Ishikawa (cell line): ENCODE measurements around the gene HK1.

Experiments used
- CEBPB ChIP-seq: IDR thresholded peaks from 2 replicates; pipeline ENCODE4 v1.6.1; 2012
- CREB1 ChIP-seq: IDR thresholded peaks from 2 replicates; pipeline ENCODE4 v1.6.1; 2012; ENCODE audit warnings: low read depth
- EGR1 ChIP-seq: IDR thresholded peaks from 2 replicates; pipeline ENCODE4 v1.6.1; 2012
- EP300 ChIP-seq: IDR thresholded peaks from 2 replicates; pipeline ENCODE4 v1.6.1; 2012; ENCODE audit warnings: borderline replicate concordance
- FOXM1 ChIP-seq: IDR thresholded peaks from 2 replicates; pipeline ENCODE4 v1.6.1; 2012; ENCODE audit warnings: low read depth, borderline replicate concordance
- NFIC ChIP-seq: IDR thresholded peaks from 2 replicates; pipeline ENCODE4 v1.6.1; 2012
- RAD21 ChIP-seq: IDR thresholded peaks from 2 replicates; pipeline ENCODE4 v1.6.1; 2012; ENCODE audit warnings: low read depth
- TAF1 ChIP-seq: IDR thresholded peaks from 2 replicates; pipeline ENCODE4 v1.6.1; 2012; ENCODE audit warnings: low read depth, mild to moderate bottlenecking
- TCF12 ChIP-seq: IDR thresholded peaks from 2 replicates; pipeline ENCODE4 v1.6.1; 2012; ENCODE audit warnings: low read depth
- TEAD4 ChIP-seq: IDR thresholded peaks from 2 replicates; pipeline ENCODE4 v1.6.1; 2012
- YY1 ChIP-seq: IDR thresholded peaks from 2 replicates; pipeline ENCODE4 v1.6.1; 2012; ENCODE audit warnings: low read depth
- ZBTB7A ChIP-seq: IDR thresholded peaks from 2 replicates; pipeline ENCODE4 v1.6.1; 2012; ENCODE audit warnings: low read depth
- TF ChIP-seq, protein P1 (sequence below): IDR thresholded peaks from 2 replicates; pipeline ENCODE4 v1.6.1; 2012
- TF ChIP-seq, protein P2 (sequence below): IDR thresholded peaks from 2 replicates; pipeline ENCODE4 v1.6.1; 2012; ENCODE audit warnings: low read depth, mild to moderate bottlenecking
- TF ChIP-seq, protein P3 (sequence below): IDR thresholded peaks from 2 replicates; pipeline ENCODE4 v1.6.1; 2012

HK1 gene

GRCh38 chr10:69268761-69269416 lies 9.4 kb upstream of the HK1 start:
- TF ChIP-seq, protein P1, sequence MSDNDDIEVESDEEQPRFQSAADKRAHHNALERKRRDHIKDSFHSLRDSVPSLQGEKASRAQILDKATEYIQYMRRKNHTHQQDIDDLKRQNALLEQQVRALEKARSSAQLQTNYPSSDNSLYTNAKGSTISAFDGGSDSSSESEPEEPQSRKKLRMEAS, result no peak
- TF ChIP-seq EP300 (no peak), RAD21 (no peak), EGR1 (no peak), FOXM1 (no peak), CREB1 (no peak), TEAD4 (no peak), NFIC (no peak), TCF12 (no peak), YY1 (no peak)
- TF ChIP-seq, protein P2, sequence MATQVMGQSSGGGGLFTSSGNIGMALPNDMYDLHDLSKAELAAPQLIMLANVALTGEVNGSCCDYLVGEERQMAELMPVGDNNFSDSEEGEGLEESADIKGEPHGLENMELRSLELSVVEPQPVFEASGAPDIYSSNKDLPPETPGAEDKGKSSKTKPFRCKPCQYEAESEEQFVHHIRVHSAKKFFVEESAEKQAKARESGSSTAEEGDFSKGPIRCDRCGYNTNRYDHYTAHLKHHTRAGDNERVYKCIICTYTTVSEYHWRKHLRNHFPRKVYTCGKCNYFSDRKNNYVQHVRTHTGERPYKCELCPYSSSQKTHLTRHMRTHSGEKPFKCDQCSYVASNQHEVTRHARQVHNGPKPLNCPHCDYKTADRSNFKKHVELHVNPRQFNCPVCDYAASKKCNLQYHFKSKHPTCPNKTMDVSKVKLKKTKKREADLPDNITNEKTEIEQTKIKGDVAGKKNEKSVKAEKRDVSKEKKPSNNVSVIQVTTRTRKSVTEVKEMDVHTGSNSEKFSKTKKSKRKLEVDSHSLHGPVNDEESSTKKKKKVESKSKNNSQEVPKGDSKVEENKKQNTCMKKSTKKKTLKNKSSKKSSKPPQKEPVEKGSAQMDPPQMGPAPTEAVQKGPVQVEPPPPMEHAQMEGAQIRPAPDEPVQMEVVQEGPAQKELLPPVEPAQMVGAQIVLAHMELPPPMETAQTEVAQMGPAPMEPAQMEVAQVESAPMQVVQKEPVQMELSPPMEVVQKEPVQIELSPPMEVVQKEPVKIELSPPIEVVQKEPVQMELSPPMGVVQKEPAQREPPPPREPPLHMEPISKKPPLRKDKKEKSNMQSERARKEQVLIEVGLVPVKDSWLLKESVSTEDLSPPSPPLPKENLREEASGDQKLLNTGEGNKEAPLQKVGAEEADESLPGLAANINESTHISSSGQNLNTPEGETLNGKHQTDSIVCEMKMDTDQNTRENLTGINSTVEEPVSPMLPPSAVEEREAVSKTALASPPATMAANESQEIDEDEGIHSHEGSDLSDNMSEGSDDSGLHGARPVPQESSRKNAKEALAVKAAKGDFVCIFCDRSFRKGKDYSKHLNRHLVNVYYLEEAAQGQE, result no peak

DNA sequence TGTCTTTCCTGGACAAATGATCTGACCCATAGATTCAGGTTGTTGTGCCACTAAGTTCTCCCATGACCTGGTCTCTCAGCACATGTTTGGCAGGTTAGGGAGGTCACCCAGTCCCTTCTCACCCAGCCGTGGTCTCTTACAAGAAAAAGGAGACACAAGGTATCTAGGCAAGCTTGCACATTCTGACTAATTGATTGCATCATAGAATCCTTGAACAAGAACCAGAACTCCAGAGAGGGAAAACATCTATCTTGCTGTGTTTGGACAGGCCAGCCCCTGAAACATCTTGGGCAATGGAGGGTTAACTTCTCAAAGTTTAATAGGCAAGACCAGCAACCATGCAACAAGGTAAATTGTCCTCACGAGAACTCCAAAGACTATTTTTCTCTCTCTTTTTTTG lies 8.5 kb upstream of the HK1 start:
- TF ChIP-seq YY1 (no peak), CREB1 (no peak), CEBPB (no peak), EP300 (no peak), NFIC (no peak), ZBTB7A (no peak), TCF12 (no peak)
- TF ChIP-seq, protein P1, result no peak

GRCh38 chr10:69270990-69271389 lies 7.3 kb upstream of the HK1 start:
- TF ChIP-seq FOXM1 (no peak), RAD21 (no peak), EGR1 (no peak), NFIC (no peak)
- TF ChIP-seq, protein P1, result no peak
- TF ChIP-seq, protein P3, sequence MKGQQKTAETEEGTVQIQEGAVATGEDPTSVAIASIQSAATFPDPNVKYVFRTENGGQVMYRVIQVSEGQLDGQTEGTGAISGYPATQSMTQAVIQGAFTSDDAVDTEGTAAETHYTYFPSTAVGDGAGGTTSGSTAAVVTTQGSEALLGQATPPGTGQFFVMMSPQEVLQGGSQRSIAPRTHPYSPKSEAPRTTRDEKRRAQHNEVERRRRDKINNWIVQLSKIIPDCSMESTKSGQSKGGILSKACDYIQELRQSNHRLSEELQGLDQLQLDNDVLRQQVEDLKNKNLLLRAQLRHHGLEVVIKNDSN, result no peak

GRCh38 chr10:69272624-69273023 lies 5.7 kb upstream of the HK1 start:
- TF ChIP-seq EGR1 (no peak), ZBTB7A (no peak), FOXM1 (no peak), TAF1 (no peak), TCF12 (no peak), CEBPB (no peak), NFIC (no peak), YY1 (no peak), TEAD4 (no peak), RAD21 (no peak), CREB1 (no peak)
- TF ChIP-seq, protein P3, result no peak
- TF ChIP-seq, protein P1, result no peak

DNA sequence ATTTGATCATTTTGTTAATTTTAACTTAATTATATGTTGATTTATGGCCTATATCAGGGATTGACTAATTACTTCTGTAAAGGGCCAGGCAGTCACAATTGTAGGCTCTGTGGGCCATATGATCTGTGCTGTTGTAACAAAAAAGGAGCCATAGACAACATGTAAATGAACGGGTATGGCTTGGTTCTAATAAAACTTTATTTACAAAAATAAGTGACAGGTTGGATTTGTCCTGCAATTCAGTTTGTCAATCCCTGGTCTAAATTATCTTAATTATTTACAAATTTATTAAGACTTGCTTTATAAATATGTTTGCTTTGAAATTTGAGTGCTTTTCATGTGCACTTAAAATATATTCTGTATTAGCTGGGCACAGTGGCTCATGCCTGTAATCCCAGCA lies 2.9 kb upstream of the HK1 start:
- TF ChIP-seq TCF12, result no peak
- TF ChIP-seq TEAD4, result no peak
- no peak for TF ChIP-seq YY1
- no peak for TF ChIP-seq NFIC
- TF ChIP-seq TAF1, result no peak
- TF ChIP-seq, protein P2, result no peak

GRCh38 chr10:69276503-69276902 lies 1.8 kb upstream of the HK1 start:
- TF ChIP-seq NFIC (no peak), TCF12 (no peak), RAD21 (no peak), ZBTB7A (no peak), CREB1 (no peak)
- TF ChIP-seq, protein P3, result no peak
